ENCODE measurements around the gene FBXL17. TPM values are rescaled to one million over a fixed set of nuclear protein-coding genes. Genes with fewer than 3 reads are reported as not detected.

Gene FBXL17
- total RNA-seq, 8 experiments from 2014 or later, result 14.5 to 30.0 (median 26.6) TPM

DNA sequence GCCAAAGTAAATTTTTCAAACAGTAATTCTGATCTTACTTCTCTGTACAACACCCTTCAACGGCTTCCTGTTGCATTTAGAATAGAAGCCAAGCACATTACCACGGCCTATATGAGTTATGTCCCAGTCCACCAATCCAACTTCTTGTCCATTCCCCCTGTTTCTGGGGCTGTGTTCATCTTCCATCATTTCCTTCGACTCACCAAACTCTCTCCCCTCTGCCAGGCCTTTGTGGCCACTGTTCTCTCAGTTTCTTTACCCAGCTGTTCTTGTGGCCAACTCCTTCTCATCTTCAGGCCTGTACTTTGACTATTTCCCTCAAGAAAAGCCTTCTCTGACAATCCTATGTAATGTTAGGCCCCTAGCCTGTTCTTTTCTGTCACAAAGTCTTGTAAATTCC lies 451.8 kb downstream of the FBXL17 start:
- Histone ChIP-seq H3K4me1 (replicated peaks in 1 of 2) (peaks cover 0 to 12% of the 10 kb centered on the region in 2 donors), H3K4me3 (no peak overlapping the region), H3K27ac (no peak overlapping the region)
- in situ Hi-C loops (cut with MboI; ENCODE audit: low pct_unique_long_range_greater_than_20kb in 2 of 9, low sequenced_read_pairs in 9 of 9, unreplicated experiment in 9 of 9), result no loop called here
- ATAC-seq (replicated peaks in 6 of 8), result peak in 1 of 8 experiments; percentile 42
- 45 to 100% (median 90%) methylated on average over 2 to 3 of the region's 3 CpGs; no CpG with 5 or more reads in 1 of the 10 experiments for WGBS, 10 experiments

DNA sequence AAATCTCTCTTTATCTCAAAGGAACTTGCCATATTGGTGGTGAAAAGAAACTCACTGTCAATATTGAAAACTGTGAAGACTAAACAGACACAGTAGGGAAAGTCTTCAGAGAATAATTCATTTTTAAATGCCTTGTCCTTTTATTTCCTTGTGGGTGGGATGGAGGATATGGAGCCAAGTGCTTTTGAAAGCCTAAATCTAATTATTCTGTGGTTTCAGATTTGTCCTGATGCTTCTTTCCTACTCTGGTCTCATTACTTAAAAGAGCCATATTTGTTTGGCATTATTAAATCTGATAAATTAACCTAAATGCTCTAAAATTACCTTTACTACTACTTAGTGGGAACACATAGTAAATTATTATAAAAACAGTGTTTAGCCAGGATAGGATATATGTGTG lies 452.8 kb downstream of the FBXL17 start:
- Histone ChIP-seq H3K4me3 (no peak overlapping the region), H3K4me1 (replicated peaks in 1 of 2) (peaks cover 0 to 4% of the 10 kb centered on the region in 2 donors), H3K27ac (no peak overlapping the region)
- in situ Hi-C loops (cut with MboI; ENCODE audit: low pct_unique_long_range_greater_than_20kb in 2 of 9, low sequenced_read_pairs in 9 of 9, unreplicated experiment in 9 of 9), result no loop called here
- no peak for ATAC-seq (replicated peaks in 6 of 8)

DNA sequence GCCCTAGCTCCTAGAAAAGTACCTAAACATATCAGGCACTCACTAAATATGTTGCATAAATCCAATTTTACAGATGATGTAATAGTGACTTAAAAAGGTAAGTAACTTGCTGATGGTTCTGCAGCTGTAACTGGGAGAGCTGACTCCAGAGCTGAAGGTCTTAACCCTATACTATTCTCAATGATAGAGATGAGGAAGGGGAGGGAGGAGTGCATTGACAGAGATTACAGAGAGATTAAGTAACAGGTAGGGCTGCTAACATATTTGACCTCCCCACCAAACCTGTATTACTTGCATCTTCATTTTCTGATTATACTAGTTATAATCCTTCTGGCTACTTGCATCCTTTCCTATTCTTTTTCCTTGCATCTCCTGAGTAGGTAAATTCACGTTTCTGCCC lies 455.8 kb downstream of the FBXL17 start:
- H3K27ac ChIP-seq, result no peak overlapping the region
- in situ Hi-C loops (cut with MboI; ENCODE audit: low pct_unique_long_range_greater_than_20kb in 2 of 9, low sequenced_read_pairs in 9 of 9, unreplicated experiment in 9 of 9), result no loop called here
- H3K4me3 ChIP-seq, result no peak overlapping the region
- no peak for ATAC-seq (replicated peaks in 6 of 8)
- H3K4me1 ChIP-seq (replicated peaks in 1 of 2), result peaks cover 0 to 4% of the 10 kb centered on the region in 2 donors
- 50 to 88% (median 73%) methylated on average over 1 of the region's 1 CpG; no CpG with 5 or more reads in 4 of the 10 experiments for WGBS, 10 experiments

DNA sequence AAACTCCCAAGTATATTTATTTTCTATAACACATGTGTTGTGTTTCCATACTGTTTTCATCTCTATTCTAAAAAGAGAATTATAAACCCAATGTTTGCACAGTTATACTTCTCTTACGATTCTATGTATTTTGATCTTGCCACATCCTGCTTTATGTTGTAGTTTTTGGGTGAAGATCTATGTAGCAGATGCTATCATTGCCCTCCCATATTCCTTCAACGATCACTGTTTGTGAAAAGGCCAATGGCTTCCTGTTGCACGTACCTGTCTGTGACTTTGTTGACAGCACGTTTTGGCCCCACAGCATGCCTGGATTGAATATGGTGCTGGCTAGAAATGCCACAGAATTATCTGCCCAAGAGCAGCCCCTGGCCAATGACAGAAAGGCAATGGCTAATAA lies 456.7 kb downstream of the FBXL17 start:
- in situ Hi-C loops (cut with MboI; ENCODE audit: low pct_unique_long_range_greater_than_20kb in 2 of 9, low sequenced_read_pairs in 9 of 9, unreplicated experiment in 9 of 9), result no loop called here
- ATAC-seq (replicated peaks in 6 of 8), result no peak
- WGBS, 10 experiments, result 0 to 83% (median 67%) methylated on average over 1 to 4 of the region's 4 CpGs; no CpG with 5 or more reads in 1 of the 10 experiments
- H3K4me1 ChIP-seq (replicated peaks in 1 of 2), result peaks cover 0 to 4% of the 10 kb centered on the region in 2 donors
- H3K4me3 ChIP-seq, result no peak overlapping the region
- no peak overlapping the region for H3K27ac ChIP-seq

DNA sequence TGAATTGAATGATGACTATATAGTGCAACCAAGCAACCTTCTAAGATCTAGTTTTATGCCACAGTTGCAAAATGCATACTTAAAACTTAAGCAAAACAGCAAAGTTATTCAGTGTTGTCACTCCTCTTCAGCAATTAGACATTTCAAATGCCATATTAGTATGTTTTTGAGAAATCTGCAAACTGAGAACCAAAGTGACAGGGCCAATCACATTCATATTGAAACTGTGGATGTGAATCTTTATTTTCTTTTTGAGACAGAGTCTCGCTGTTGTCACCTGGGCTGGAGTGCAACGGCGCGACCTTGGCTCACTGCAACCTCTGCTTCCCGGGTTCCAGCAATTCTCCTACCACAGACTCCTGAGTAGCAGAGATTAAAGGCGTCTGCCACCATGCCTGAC lies 461.9 kb downstream of the FBXL17 start:
- no peak overlapping the region for H3K4me3 ChIP-seq
- H3K4me1 ChIP-seq (replicated peaks in 1 of 2), result no peaks in the 10 kb centered on the region
- H3K27ac ChIP-seq, result no peak overlapping the region
- in situ Hi-C loops (cut with MboI; ENCODE audit: low pct_unique_long_range_greater_than_20kb in 2 of 9, low sequenced_read_pairs in 9 of 9, unreplicated experiment in 9 of 9), result no loop called here
- ATAC-seq (replicated peaks in 6 of 8), result no peak
- WGBS, 10 experiments, result 67 to 100% (median 92%) methylated on average over 1 to 6 of the region's 6 CpGs; no CpG with 5 or more reads in 3 of the 10 experiments

DNA sequence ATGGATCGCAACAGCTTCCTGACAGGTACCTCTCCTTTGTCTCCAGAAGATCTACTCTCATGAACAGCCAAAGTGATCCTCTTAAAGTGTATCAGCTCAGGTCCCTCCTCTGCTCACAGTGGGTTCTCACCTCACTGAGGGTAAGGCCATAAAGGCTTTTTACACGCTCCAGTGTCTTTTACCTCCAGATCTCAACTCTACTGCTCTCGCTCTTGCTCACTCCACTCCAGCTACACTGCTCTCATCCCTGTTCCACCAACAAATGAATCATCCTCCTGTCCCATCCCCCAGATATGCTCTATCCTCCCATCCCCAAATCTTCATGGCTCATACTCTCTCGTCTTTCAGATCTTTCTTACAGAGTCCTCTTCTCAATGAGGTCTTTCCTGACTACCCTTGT lies 462.5 kb downstream of the FBXL17 start:
- WGBS, 10 experiments, result 82 to 100% (median 95%) methylated on average over 1 to 4 of the region's 4 CpGs; no CpG with 5 or more reads in 2 of the 10 experiments
- in situ Hi-C loops (cut with MboI; ENCODE audit: low pct_unique_long_range_greater_than_20kb in 2 of 9, low sequenced_read_pairs in 9 of 9, unreplicated experiment in 9 of 9), result no loop called here
- Histone ChIP-seq H3K4me3 (no peak overlapping the region), H3K4me1 (replicated peaks in 1 of 2) (no peaks in the 10 kb centered on the region), H3K27ac (no peak overlapping the region)
- ATAC-seq (replicated peaks in 6 of 8), result no peak

DNA sequence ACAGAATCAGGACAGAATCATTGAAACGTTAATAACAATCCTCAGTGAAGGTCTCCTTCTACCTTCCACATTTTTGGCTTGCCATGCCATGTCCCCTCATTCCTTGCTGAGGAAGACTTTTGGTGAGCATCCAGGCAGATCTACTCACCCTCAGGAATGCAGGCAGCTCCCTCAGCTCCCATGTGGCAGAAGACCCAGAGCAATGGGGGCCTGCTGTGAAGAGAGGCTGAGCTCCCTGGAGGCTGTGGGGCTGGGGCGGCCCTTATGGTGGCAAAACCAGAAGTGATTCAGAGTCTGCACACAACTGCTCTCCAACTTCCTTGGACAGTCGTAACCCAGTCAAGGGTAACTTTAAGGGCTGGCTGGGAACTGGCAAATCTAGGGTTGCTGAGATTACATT lies 463.9 kb downstream of the FBXL17 start:
- peak in 1 of 8 experiments; percentile 6 for ATAC-seq (replicated peaks in 6 of 8)
- in situ Hi-C loops (cut with MboI; ENCODE audit: low pct_unique_long_range_greater_than_20kb in 2 of 9, low sequenced_read_pairs in 9 of 9, unreplicated experiment in 9 of 9), result no loop called here
- Histone ChIP-seq H3K27ac (no peak overlapping the region), H3K4me3 (no peak overlapping the region), H3K4me1 (replicated peaks in 1 of 2) (no peaks in the 10 kb centered on the region)
- 8 to 100% (median 82%) methylated on average over 1 to 2 of the region's 3 CpGs; no CpG with 5 or more reads in 2 of the 10 experiments for WGBS, 10 experiments

DNA sequence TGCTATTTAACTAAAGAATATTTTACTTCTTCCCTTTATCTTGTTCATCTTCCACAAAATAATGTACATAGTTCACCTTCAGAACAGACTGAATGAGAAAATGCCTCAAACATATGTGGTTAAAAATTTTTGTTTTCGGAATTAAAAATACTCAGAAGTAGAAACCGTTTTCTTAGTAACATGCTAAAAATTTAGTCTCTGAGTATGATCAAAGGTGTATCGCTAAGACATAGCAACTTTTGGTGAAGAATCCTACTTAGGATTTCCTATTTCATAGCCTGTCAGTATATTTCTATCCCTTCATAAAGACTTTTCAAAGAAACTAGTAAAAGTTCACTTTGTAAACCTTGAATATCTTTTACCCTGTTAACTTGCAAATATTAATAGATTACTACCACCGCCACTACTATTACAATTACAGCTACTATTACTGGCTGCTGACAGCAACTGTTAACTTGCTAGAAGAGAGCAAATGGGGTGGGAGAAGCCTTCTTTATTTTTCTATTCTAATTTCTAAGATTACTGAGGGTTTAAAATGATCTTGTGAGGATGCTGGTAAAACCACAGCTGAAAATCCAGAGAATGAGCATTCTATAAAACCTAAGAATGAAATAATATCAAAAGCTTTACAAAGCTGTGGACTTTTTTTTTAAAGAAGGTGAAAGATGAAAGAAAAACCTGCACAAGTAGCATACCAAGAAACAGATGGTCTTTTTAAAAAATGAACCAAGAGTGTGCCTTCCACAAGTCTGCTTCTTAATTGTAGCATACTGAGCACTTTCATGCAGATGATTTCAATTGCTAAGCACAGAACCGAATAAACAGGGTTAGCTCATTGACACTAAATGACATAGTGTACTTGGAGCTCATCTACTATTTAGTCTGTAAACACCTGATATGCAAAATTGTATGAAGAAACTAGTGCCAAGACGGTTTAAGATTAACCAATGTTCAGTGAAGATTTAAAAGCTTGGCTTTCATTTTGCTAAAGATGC lies 464.9 kb downstream of the FBXL17 start:
- ATAC-seq (replicated peaks in 6 of 8), result no peak

DNA sequence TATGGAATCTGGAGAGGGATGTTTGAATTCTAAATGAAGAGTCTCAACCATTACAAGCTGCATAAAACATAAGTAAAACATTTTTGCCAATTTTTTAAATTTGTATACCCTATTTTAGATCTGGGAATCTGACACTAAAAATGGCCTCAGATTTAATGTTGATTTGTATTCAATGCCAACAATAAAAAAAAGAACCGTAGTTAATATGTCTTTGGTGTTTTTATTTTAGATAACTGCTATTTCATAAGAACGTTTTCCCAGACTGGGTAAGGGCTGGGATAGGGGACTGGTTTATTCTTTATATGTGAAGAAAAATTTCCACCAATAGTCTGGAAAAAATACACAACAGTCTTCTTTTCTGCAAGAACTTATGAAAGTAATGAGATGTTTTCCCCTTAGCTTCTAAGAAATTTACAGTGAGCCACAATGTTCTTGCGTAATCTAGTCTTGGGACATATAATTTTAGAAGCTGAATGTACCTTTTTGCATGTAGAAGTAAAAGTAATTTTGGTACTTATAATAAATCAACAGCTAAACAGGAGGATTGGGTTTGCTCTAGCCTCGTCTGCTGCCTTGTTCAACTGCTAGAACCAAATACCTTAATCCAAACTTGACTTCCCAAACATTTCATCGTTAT lies 466.6 kb downstream of the FBXL17 start:
- no peaks in the 10 kb centered on the region for H3K4me1 ChIP-seq (replicated peaks in 1 of 2)
- ATAC-seq (replicated peaks in 6 of 8), result no peak
- in situ Hi-C loops (cut with MboI; ENCODE audit: low pct_unique_long_range_greater_than_20kb in 2 of 9, low sequenced_read_pairs in 9 of 9, unreplicated experiment in 9 of 9), result no loop called here
- no peak overlapping the region for H3K4me3 ChIP-seq
- WGBS, 10 experiments, result 28 to 100% (median 85%) methylated on average over 1 to 5 of the region's 5 CpGs
- no peak overlapping the region for H3K27ac ChIP-seq

More for the DNA sequence above, 464.9 kb downstream of the FBXL17 start:
- in situ Hi-C loops (cut with MboI; ENCODE audit: low pct_unique_long_range_greater_than_20kb in 2 of 9, low sequenced_read_pairs in 9 of 9, unreplicated experiment in 9 of 9), result no loop called here
- Histone ChIP-seq H3K4me1 (replicated peaks in 1 of 2) (no peaks in the 10 kb centered on the region), H3K27ac (no peak overlapping the region), H3K4me3 (no peak overlapping the region)
- WGBS, 10 experiments, result 65 to 100% (median 77%) methylated on average over 1 to 6 of the region's 6 CpGs

DNA sequence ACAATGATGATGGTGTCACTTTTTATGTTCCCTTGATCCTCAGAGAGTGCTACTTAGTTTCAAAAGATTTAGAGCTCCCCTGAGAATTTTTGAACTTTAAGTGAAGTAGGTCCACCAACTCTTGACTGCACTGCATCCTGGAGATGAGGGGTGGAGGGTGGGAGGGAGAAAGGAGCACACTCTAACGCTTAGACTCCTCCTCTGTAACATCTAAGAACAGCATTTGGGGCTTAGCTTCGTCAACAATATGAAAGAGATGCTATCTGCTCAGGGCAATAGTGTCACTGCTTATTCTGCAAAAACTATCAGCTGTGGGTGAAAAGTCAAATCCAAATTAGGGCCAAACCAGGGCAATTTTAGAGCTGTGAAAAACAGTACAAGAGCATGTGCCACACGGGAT lies 468.4 kb downstream of the FBXL17 start:
- no peak overlapping the region for H3K4me3 ChIP-seq
- 20 to 100% (median 82%) methylated on average over 1 to 3 of the region's 3 CpGs; no CpG with 5 or more reads in 2 of the 10 experiments for WGBS, 10 experiments
- in situ Hi-C loops (cut with MboI; ENCODE audit: low pct_unique_long_range_greater_than_20kb in 2 of 9, low sequenced_read_pairs in 9 of 9, unreplicated experiment in 9 of 9), result no loop called here
- no peak overlapping the region for H3K27ac ChIP-seq
- no peaks in the 10 kb centered on the region for H3K4me1 ChIP-seq (replicated peaks in 1 of 2)
- ATAC-seq (replicated peaks in 6 of 8), result no peak

DNA sequence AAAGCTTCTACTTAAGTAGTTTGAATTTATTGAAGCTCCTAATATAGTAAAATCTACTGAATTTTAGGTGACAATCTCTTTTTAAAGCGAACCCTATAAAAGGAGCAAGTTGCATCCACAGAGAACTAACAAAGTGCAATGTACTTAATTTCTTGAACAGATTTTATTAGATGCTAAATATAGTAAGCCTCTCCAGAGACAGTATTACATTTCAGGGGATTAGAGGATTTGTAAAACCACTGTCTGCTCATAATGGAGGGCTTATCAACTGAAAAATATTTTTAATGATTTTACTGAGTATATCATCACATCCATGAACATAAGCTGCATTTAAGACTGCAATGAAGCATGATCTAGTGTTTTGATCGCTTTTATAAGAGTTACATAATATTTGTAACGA lies 481.2 kb downstream of the FBXL17 start:
- 72 to 100% (median 95%) methylated on average over 1 to 3 of the region's 3 CpGs for WGBS, 10 experiments
- no peak overlapping the region for H3K27ac ChIP-seq
- H3K4me3 ChIP-seq, result no peak overlapping the region
- no peaks in the 10 kb centered on the region for H3K4me1 ChIP-seq (replicated peaks in 1 of 2)
- ATAC-seq (replicated peaks in 6 of 8), result no peak
- in situ Hi-C loops (cut with MboI; ENCODE audit: low pct_unique_long_range_greater_than_20kb in 2 of 9, low sequenced_read_pairs in 9 of 9, unreplicated experiment in 9 of 9), result no loop called here

DNA sequence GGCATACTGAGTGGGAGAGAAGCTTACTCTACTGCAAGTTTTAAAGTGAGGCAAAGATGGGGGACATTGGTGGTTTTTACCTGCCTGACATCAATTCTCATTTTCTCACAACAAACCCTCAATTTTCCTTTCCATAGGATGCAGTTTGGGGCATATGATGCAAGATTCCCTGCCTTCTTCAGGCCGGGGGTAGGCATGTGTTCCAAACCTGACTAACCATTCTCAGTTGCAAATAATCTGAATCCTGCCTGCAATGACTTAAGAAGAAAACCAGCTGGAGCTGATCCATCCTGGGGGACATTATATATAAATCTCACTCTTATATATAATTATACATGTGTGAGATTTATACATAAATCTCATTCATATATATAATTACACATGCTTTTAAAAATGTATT lies 487.5 kb downstream of the FBXL17 start:
- in situ Hi-C loops (cut with MboI; ENCODE audit: low pct_unique_long_range_greater_than_20kb in 2 of 9, low sequenced_read_pairs in 9 of 9, unreplicated experiment in 9 of 9), result no loop called here
- 0 to 86% (median 33%) methylated on average over 1 of the region's 1 CpG; no CpG with 5 or more reads in 4 of the 10 experiments for WGBS, 10 experiments
- no peak for ATAC-seq (replicated peaks in 6 of 8)
- Histone ChIP-seq H3K4me3 (no peak overlapping the region), H3K27ac (no peak overlapping the region), H3K4me1 (replicated peaks in 1 of 2) (peaks cover 2 to 8% of the 10 kb centered on the region in 2 donors)

DNA sequence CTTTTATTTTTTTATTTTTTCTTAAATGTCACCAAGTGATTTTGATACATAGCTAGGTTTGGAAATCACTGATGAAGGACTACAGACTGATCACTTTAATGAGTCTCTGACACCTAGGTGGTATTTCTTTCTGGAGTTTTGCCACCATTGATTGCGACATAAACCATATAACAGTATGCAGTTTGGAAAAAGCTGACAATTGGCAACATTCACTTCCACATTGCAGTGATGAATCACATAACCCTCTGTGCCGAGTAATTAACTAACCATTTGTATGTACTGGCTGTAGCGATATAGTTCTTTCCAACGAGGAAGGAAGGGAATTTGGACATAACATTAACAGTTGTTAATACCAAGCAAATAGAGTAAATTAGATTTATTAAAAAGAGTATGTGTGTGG lies 488.3 kb downstream of the FBXL17 start:
- in situ Hi-C loops (cut with MboI; ENCODE audit: low pct_unique_long_range_greater_than_20kb in 2 of 9, low sequenced_read_pairs in 9 of 9, unreplicated experiment in 9 of 9), result no loop called here
- Histone ChIP-seq H3K27ac (no peak overlapping the region), H3K4me1 (replicated peaks in 1 of 2) (peaks cover 4 to 8% of the 10 kb centered on the region in 2 donors), H3K4me3 (no peak overlapping the region)
- 6 to 100% (median 82%) methylated on average over 1 to 4 of the region's 4 CpGs; no CpG with 5 or more reads in 1 of the 10 experiments for WGBS, 10 experiments
- peak in 5 of 8 experiments; percentile 11 to 74 (median 57) for ATAC-seq (replicated peaks in 6 of 8)
